Spleen (tissue), 11 donors: Measurements from ENCODE around the gene N4BP3. TPM values are rescaled to one million over a fixed set of nuclear protein-coding genes. Genes with fewer than 3 reads are reported as not detected.

ENCODE experiments used
- DNase-seq: peaks from one replicate; pipeline ENCODE4 v3.0.0-alpha.2; 2020
- H3K27ac ChIP-seq, 8 donors: fragments of 200-600 bp; sonication (generic) in 7 of 8; 1 replicate in 4 of 8; 2 replicates in 4 of 8; pipeline versions ENCODE4 v1.5.0 to v1.8.0; 2016 to 2021; ENCODE audit warnings: inconsistent platforms in 4 of 8, mild to moderate bottlenecking in 4 of 8, moderate library complexity in 1 of 8
- H3K27me3 ChIP-seq, 7 donors: fragments of 200-600 bp; sonication (generic) in 6 of 7; replicated peaks in 1 of 7; 1 replicate in 4 of 7; 2 replicates in 3 of 7; pipeline versions ENCODE4 v1.5.0 to v1.8.0; 2016 to 2021; ENCODE audit warnings: inconsistent platforms in 3 of 7, mild to moderate bottlenecking in 1 of 7
- H3K36me3 ChIP-seq, 6 donors: fragments of 200-600 bp; sonication (generic) in 5 of 6; 1 replicate in 4 of 6; 2 replicates in 2 of 6; pipeline versions ENCODE4 v1.5.0 to v1.8.0; 2016 to 2021; ENCODE audit warnings: inconsistent platforms in 2 of 6
- H3K4me1 ChIP-seq, 6 donors: fragments of 200-600 bp; sonication (generic) in 5 of 6; 1 replicate in 3 of 6; 2 replicates in 3 of 6; pipeline versions ENCODE4 v1.5.0 to v1.8.0; 2016 to 2021; ENCODE audit warnings: inconsistent platforms in 3 of 6
- H3K4me3 ChIP-seq, 8 donors: fragments of 200-600 bp; sonication (generic) in 7 of 8; 1 replicate in 4 of 8; 2 replicates in 4 of 8; pipeline versions ENCODE4 v1.5.0 to v1.8.0; 2016 to 2021; ENCODE audit warnings: inconsistent platforms in 4 of 8, mild to moderate bottlenecking in 4 of 8, moderate library complexity in 2 of 8
- H3K9me3 ChIP-seq, 8 donors: fragments of 200-600 bp; sonication (generic) in 7 of 8; 1 replicate in 4 of 8; 2 replicates in 4 of 8; pipeline versions ENCODE4 v1.5.0 to v1.8.0; 2016 to 2021; ENCODE audit warnings: inconsistent platforms in 4 of 8
- POLR2A ChIP-seq, 3 donors: fragments of 450-650 bp; IDR thresholded peaks; one replicate each; pipeline ENCODE4 v1.5.1; 2017; ENCODE audit warnings: antibody characterized with exemption in 3 of 3, mild to moderate bottlenecking in 1 of 3
- POLR2AphosphoS5 ChIP-seq, 3 donors: sonication (generic); formaldehyde crosslinking; IDR thresholded peaks; one replicate each; pipeline ENCODE4 v1.5.1; 2017; ENCODE audit warnings: antibody characterized with exemption in 3 of 3
- WGBS, 5 donors: extraction: QIAGEN DNeasy Blood & Tissue Kit in 3 of 5; methylation state at CpG; one replicate each; pipeline versions ENCODE4 v1.1.5 to v1.1.7; 2013 to 2018; 5-methylcytosine and 5-hydroxymethylcytosine counted together
- intact Hi-C: fragments of 100-400 bp; cut with DNase I; formaldehyde crosslinking; loops from one replicate; pipeline ENCODE4 v1.15.0; 2023; ENCODE audit warnings: low total_unique reads
- polyA plus RNA-seq, 3 donors: library from polyadenylated mRNA; stranded (reverse); fragments of 200-250 nt; gene quantifications; one replicate each; pipeline ENCODE4 v1.2.1, GENCODE V29; 2013
- total RNA-seq, 7 donors: library from RNA; depleted of rRNA in 3 of 7; stranded (reverse); fragments of >200 nt in 3 of 7; fragmentation: NEBNext Ultra II Directional in 4 of 7; extraction: Animal tissue kit (Norgen Biotek cat#: 25700) in 4 of 7; gene quantifications; one replicate each; pipeline versions ENCODE4 v1.1.0 to v1.2.1, GENCODE V29; 2016 to 2021
- TF ChIP-seq, protein P1 (sequence below), 11 experiments: fragments of 200-600 bp in 7 of 11; fragments of 450-650 bp in 4 of 11; sonication (generic) in 4 of 11; IDR thresholded peaks in 8 of 11; conservative IDR thresholded peaks in 3 of 11; 1 replicate in 7 of 11; 2 replicates in 4 of 11; pipeline versions ENCODE4 v1.4.0 to v1.8.0; 2016 to 2021; ENCODE audit warnings: antibody characterized with exemption in 11 of 11, inconsistent platforms in 4 of 11, mild to moderate bottlenecking in 1 of 11
- donor health status: healthy with polysubstance abuse.
- donor health status: DM: no; HTN: no; CAD: no; lungs with moderate emphysema.
- donor health status: DM: no; HTN: no; CAD: no.
- donor health status: Bipolar disorder and iron deficiency.
- donor health status: healthy.
- donor health status: DM: no; HTN: no; CAD: no.
- donor health status: DM: yes; HTN: yes; CAD: no.

N4BP3 gene
- total and polyA plus RNA-seq, 10 donors = 1.2 to 6.6 (median 3.5) TPM

DNA sequence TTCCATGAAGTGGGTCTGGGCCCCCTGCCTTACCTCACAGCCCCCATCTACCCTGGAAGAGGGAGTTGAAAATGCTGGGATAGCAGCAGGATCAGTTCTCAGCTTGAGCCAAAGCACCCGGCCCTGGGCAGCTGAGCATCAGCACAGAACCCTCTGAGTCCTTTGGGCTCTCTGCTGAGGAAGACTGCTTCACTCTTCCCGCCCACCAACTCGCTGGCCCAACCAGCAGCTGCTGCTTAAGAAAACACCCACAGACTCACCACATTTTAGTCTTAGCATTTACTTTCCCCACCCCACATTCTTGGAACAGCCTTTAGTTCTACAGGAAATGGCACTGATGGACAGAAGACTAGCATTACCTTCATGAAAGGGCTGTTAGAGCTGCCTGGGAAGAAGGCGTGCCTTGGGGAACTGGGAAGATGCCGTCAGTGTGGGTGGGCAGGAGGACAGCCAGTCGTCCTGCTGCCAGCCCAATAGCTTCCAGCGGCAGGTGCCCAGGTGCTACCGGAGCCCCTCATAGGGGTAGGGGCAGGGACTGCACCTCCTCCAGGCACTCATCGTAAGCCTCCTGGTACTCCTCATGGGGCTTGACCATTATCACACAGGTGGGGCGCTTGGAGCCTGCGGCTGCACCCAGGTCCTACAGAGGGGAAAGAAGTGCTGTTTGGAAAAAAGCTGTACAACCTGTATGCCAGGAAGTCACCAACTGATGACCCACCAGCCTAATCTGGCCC, 36.0 kb downstream of the N4BP3 start:
- intact Hi-C loops = loop anchor here (5.0 kb wide), 1 partner anchor 72 kb away; no protein-coding TSS in a partner anchor
- 84 to 89% (median 87%) methylated on average over 7 to 11 of the region's 11 CpGs for WGBS, 5 donors
- no peaks in the 10 kb centered on the region for H3K9me3 ChIP-seq
- H3K36me3 ChIP-seq = peaks cover 0 to 73% (median 64%) of the 10 kb centered on the region in 6 donors
- H3K4me1 ChIP-seq = peaks cover 9 to 57% (median 24%) of the 10 kb centered on the region in 6 donors
- H3K27ac ChIP-seq = peak overlapping the region in 1 of 8 donors; percentile 13
- no peak overlapping the region for H3K4me3 ChIP-seq
- TF ChIP-seq POLR2A (IDR thresholded peaks at IDR 0.05) (no peak), POLR2AphosphoS5 (IDR thresholded peaks at IDR 0.05) (peak in 1 of 3 donors; percentile 60)
- TF ChIP-seq, protein P1, sequence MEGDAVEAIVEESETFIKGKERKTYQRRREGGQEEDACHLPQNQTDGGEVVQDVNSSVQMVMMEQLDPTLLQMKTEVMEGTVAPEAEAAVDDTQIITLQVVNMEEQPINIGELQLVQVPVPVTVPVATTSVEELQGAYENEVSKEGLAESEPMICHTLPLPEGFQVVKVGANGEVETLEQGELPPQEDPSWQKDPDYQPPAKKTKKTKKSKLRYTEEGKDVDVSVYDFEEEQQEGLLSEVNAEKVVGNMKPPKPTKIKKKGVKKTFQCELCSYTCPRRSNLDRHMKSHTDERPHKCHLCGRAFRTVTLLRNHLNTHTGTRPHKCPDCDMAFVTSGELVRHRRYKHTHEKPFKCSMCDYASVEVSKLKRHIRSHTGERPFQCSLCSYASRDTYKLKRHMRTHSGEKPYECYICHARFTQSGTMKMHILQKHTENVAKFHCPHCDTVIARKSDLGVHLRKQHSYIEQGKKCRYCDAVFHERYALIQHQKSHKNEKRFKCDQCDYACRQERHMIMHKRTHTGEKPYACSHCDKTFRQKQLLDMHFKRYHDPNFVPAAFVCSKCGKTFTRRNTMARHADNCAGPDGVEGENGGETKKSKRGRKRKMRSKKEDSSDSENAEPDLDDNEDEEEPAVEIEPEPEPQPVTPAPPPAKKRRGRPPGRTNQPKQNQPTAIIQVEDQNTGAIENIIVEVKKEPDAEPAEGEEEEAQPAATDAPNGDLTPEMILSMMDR (IDR thresholded peaks at IDR 0.05 in 8 of 11, conservative IDR thresholded peaks at IDR 0.05 in 3 of 11) = no peak
- H3K27me3 ChIP-seq = no peaks in the 10 kb centered on the region
- peak; percentile 65 for DNase-seq

DNA sequence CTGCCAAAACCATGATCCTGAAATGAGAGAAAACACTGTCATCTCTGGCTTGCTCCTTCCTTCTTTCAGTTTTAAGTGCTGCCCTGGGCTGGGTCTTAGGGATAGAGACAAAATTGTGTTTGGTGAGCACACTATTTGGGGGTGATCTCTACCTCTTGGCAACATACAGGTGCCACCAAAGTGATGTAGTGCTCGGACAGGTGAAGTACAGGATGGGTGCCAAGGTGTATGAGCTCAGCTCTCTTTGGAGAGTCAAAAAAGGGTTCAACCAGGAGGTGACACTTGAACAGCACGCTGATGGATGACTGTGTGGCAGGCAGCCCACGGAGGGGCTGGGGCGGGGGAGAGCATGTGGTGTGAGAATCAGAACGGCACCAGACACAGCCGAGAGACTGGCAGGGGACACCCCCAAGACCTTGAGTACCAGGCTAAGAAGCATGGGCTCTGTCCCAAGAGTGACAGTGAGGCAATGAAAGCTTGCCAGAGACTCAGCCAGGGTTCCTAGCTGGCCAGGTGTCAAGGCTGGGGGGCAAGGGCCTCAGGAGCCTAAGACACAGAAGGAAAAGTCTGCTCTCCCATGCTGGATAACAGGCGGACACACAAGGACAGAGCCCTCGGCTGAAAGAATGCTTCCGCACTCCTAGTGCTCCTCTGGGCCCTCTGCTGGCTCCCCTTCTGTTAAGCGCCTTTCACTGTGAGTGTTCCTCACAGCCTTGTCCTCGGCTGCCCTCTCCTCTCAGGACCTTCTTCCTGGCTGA, 37.8 kb downstream of the N4BP3 start:
- WGBS, 5 donors = 69 to 85% (median 84%) methylated on average over 11 of the region's 11 CpGs
- Histone ChIP-seq H3K4me3 (no peak overlapping the region), H3K36me3 (peaks cover 0 to 55% (median 49%) of the 10 kb centered on the region in 6 donors), H3K9me3 (no peaks in the 10 kb centered on the region), H3K27ac (peak overlapping the region in 1 of 8 donors; percentile 14), H3K4me1 (peaks cover 9 to 55% (median 26%) of the 10 kb centered on the region in 6 donors), H3K27me3 (no peaks in the 10 kb centered on the region)
- DNase-seq = peak; percentile 66
- TF ChIP-seq POLR2AphosphoS5 (IDR thresholded peaks at IDR 0.05) (peak; percentile 9 to 59 (median 44)), POLR2A (IDR thresholded peaks at IDR 0.05) (no peak)
- intact Hi-C loops = no loop called here

DNA sequence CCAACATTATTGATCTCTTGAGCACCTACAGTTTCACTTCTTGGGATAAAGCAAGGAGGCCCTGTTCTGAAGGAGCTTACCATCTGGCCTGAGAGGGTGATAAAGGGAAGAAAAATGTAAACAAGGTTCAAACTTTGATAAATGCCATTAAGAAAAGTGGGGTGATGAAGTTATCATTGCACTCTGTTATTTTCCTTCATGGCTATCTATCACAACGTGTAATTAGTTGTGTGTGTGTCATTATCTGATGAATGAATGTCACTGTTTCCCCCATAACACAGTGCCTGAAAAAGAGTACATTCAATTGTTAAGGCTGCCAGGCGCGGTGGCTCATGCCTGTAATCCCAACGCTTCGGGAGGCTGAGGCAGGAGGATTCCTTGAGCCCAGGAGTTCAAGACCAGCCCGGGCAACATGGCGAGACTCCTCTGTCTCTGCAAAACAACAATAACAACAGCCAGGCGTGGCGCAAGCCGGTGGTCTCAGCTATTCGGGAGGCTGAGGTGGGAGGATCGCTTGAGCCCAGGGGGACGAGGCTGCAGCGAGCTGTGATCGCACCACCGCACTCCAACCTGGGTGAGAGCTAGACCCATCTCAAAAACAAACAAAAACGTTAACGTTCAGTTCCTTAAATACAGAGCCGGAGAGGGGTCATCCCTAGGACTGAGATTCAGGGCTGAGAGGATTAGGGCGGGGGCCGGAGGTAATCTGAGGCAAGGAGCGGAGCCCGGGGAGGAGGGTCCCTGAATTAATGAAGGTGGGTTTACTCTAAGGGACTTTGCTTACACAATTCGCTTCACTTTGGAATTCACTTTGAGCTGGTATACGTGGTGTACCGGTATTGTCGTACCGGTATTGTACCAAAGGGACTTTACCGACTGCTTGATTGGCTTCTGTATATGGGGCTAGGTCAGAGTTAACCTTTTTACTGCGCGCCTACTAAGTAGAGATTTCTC, 39.4 kb downstream of the N4BP3 start:
- Histone ChIP-seq H3K4me3 (peak overlapping the region; percentile 62 to 97 (median 91)), H3K27me3 (no peaks in the 10 kb centered on the region), H3K27ac (peak overlapping the region in 5 of 8 donors; percentile 75 to 87 (median 83)), H3K4me1 (peaks cover 9 to 52% (median 26%) of the 10 kb centered on the region in 6 donors), H3K9me3 (no peaks in the 10 kb centered on the region), H3K36me3 (peaks cover 0 to 39% (median 33%) of the 10 kb centered on the region in 6 donors)
- peak; percentile 78 for DNase-seq
- WGBS, 5 donors = 51 to 55% (median 53%) methylated on average over 31 of the region's 31 CpGs
- no peak for TF ChIP-seq POLR2A (IDR thresholded peaks at IDR 0.05)
- TF ChIP-seq, protein P1 (IDR thresholded peaks at IDR 0.05 in 8 of 11, conservative IDR thresholded peaks at IDR 0.05 in 3 of 11) = no peak
- TF ChIP-seq POLR2AphosphoS5 (IDR thresholded peaks at IDR 0.05) = peak in 2 of 3 donors; percentile 23 to 45
- intact Hi-C loops = no loop called here
